COR-L47 (cell line): Measurements from ENCODE around the gene GAGE12D.
"Not testable (repeated sequence)": the region's sequence is repeated elsewhere in the genome, so short reads cannot be mapped to it uniquely, and the experiment has no call there.

Experiments
- DNase-seq: peaks from one replicate; lab custom pipeline; 2025; lab: John Stamatoyannopoulos, UW

GAGE12D gene, protein sequence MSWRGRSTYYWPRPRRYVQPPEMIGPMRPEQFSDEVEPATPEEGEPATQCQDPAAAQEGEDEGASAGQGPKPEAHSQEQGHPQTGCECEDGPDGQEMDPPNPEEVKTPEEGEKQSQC

DNA sequence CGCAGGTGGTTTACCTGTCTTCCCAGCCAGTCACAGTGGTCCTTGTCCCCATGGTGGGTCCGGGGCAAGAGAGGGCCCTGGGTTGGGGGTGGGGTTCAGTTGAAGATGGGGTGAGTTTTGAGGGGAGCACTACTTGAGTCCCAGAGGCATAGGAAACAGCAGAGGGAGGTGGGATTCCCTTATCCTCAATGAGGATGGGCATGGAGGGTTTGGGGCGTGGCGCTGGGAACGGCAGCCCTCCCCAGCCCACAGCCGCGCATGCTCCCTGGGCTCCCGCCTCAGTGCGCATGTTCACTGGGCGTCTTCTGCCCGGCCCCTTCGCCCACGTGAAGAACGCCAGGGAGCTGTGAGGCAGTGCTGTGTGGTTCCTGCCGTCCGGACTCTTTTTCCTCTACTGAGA is at the start of gene GAGE12D:
GAGE12D (plus strand) TSS at position 301 of the 400 bp plus-strand sequence. CDS start 1,155 bp downstream, outside the sequence.
- not testable (repeated sequence) for DNase-seq

DNA sequence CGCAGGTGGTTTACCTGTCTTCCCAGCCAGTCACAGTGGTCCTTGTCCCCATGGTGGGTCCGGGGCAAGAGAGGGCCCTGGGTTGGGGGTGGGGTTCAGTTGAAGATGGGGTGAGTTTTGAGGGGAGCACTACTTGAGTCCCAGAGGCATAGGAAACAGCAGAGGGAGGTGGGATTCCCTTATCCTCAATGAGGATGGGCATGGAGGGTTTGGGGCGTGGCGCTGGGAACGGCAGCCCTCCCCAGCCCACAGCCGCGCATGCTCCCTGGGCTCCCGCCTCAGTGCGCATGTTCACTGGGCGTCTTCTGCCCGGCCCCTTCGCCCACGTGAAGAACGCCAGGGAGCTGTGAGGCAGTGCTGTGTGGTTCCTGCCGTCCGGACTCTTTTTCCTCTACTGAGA is 9.7 kb upstream of the GAGE12D start, which contains the start of gene GAGE12C:
GAGE12C (plus strand) TSS at position 301 of the 400 bp plus-strand sequence. CDS start 1,155 bp downstream, outside the sequence.
- DNase-seq = not testable (repeated sequence)

- not testable (repeated sequence) for DNase-seq
Measured at GRCh38 chrX:49550989-49551388, 9.5 kb downstream of the GAGE12D start, which contains the start of gene GAGE12E. Gene GAGE12E (plus strand): TSS chrX:49551289. CDS start chrX:49552444, 1,155 bp downstream.

DNA sequence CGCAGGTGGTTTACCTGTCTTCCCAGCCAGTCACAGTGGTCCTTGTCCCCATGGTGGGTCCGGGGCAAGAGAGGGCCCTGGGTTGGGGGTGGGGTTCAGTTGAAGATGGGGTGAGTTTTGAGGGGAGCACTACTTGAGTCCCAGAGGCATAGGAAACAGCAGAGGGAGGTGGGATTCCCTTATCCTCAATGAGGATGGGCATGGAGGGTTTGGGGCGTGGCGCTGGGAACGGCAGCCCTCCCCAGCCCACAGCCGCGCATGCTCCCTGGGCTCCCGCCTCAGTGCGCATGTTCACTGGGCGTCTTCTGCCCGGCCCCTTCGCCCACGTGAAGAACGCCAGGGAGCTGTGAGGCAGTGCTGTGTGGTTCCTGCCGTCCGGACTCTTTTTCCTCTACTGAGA is 19.0 kb downstream of the GAGE12D start, which contains the start of gene GAGE12F:
GAGE12F (plus strand) TSS at position 301 of the 400 bp plus-strand sequence. CDS start 1,155 bp downstream, outside the sequence.
- not testable (repeated sequence) for DNase-seq

GRCh38 chrX:49568728-49569127 is 27.2 kb downstream of the GAGE12D start:
- not testable (repeated sequence) for DNase-seq

DNA sequence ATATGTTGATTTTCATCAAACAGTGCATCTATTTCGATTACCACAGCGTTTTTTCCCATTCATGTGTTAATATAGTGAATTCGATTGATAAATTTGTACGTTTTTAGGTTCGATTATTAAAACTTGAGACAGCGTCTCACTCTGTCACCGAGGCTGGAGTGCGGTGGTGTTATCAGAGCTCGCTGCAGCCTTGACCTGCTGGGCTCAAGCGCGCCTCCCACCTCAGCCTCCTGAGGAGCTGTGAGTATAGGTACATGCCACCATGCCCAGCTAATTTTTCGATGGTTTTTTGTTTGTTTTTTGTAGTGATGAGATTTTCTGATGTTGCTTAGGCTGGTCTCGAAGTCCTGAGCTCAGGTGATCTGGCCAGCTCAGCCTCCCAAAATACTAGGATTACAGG is 27.6 kb downstream of the GAGE12D start:
- not testable (repeated sequence) for DNase-seq

- not testable (repeated sequence) for DNase-seq
Measured at GRCh38 chrX:49570100-49570499, 28.6 kb downstream of the GAGE12D start, which contains the start of gene GAGE12G. Gene GAGE12G (plus strand): TSS chrX:49570400. CDS start chrX:49571555, 1,155 bp downstream.

DNA sequence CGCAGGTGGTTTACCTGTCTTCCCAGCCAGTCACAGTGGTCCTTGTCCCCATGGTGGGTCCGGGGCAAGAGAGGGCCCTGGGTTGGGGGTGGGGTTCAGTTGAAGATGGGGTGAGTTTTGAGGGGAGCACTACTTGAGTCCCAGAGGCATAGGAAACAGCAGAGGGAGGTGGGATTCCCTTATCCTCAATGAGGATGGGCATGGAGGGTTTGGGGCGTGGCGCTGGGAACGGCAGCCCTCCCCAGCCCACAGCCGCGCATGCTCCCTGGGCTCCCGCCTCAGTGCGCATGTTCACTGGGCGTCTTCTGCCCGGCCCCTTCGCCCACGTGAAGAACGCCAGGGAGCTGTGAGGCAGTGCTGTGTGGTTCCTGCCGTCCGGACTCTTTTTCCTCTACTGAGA is 38.1 kb downstream of the GAGE12D start, which contains the start of gene GAGE12H:
GAGE12H (plus strand) TSS at position 301 of the 400 bp plus-strand sequence. CDS start 1,155 bp downstream, outside the sequence.
- DNase-seq = not testable (repeated sequence)

DNA sequence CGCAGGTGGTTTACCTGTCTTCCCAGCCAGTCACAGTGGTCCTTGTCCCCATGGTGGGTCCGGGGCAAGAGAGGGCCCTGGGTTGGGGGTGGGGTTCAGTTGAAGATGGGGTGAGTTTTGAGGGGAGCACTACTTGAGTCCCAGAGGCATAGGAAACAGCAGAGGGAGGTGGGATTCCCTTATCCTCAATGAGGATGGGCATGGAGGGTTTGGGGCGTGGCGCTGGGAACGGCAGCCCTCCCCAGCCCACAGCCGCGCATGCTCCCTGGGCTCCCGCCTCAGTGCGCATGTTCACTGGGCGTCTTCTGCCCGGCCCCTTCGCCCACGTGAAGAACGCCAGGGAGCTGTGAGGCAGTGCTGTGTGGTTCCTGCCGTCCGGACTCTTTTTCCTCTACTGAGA is 47.7 kb downstream of the GAGE12D start, which contains the start of gene GAGE2A:
GAGE2A (plus strand) TSS at position 301 of the 400 bp plus-strand sequence. CDS start 1,155 bp downstream, outside the sequence.
- DNase-seq = not testable (repeated sequence)

- not testable (repeated sequence) for DNase-seq
Measured at GRCh38 chrX:49589769-49590478, 48.4 kb downstream of the GAGE12D start.

GRCh38 chrX:49590488-49590887 is 49.0 kb downstream of the GAGE12D start:
- DNase-seq = not testable (repeated sequence)
